ENCODE results near the gene LOC128125822.
A peak's percentile ranks its signal among the peaks of the same experiment; 100 is the strongest.
"Not testable (repeated sequence)": the region's sequence is repeated elsewhere in the genome, so short reads cannot be mapped to it uniquely, and the experiment has no call there.

The LOC128125822 gene

DNA sequence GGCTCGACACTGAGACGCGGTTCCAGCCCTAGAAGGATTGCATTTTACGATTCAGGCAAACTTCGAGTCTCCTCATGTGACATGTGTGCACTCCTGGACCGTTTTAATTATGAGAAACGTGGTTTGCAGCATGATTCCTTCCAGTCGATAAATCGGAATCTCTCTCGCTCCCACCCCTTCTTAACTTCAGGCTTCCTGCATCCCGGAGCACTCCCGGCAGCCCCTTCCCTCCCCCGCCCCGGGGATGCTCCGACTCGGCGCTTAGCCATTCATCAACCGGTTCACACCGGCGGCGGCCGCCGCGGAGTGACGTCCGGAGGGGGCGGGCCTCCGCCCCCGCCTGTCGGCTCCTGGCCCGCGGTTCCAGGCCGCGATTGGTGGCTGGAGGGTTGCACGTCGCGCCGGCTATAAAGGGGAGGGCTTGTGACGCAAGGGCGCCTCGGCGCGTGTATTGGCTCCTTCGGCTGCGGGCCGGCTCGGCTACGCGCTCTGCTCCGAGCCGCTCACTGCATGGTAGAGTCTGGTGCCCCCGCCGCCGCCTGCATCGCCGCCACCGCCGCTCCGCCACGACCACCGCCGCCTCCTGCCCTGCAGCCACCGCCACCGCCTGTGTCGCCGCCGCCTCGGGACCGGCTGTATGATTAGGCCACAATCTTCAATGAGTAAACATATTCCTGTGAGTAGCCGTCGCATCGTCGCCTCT lies at the start of gene LOC128125822, which contains the start of gene PTP4A1:
LOC128125822 (plus strand) TSS at position 437 of the 703 bp plus-strand sequence.
PTP4A1 (plus strand) TSS at position 437 of the 703 bp plus-strand sequence. CDS start 4,401 bp downstream, outside the sequence.
- DNase-seq (ENCODE audit: low read depth): peak; percentile 85

- not testable (repeated sequence) for DNase-seq (ENCODE audit: low read depth)
Observed at GRCh38 chr6:63522911-63523287, 49.4 kb upstream of the LOC128125822 start.

DNA sequence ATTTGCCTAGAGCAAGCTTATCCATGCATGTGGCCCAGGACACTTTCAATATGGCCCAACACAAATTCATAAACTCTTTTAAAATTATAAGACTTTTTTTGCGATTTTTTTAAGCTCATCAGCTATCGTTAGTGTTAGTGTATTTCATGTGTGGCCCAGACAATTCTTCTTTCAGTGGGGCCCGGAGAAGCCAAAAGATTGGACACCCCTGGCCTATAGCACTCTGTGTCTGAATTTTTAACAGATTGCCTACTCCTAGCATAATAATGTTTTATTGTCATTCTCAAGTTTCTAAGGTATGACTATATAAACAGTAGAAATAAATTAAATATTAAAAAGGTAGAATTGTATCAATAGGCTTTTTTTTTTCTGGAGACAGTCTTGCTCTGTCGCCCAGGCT lies 48.6 kb upstream of the LOC128125822 start:
- DNase-seq (ENCODE audit: low read depth): no peak

DNA sequence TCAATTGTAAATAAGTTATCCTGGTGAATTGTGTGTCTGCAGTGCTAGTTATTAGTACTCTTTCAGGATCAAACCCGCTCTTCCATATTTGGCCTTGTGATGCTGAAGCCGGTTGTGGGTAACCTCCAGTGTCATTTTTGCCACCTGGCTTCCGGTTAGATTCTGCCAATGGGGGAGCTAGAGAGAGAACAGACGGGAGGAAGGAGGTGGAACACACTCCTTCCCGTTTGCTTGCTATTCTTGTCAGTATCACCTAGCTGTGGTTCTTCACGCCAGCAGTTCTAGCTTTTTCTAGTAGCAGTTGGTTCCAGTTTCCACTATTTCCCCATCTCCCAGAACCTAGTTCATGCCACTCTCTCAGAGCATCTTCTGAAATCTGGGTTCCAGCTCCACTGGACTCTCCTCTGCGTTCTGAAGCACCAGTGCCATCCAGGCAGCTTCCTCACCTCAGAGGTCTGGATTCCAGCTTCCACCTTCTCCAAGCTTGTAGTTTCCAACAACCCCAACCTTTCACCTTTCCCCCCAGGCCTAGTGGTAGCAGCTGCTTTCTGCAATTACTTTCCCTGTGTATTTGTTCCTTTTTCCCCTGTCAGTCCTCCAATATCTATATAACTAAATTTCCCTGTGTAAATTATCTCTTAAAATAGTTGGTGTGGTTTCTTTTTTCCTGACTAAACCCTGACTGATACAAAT lies 46.9 kb upstream of the LOC128125822 start:
- no peak for DNase-seq (ENCODE audit: low read depth)

DNA sequence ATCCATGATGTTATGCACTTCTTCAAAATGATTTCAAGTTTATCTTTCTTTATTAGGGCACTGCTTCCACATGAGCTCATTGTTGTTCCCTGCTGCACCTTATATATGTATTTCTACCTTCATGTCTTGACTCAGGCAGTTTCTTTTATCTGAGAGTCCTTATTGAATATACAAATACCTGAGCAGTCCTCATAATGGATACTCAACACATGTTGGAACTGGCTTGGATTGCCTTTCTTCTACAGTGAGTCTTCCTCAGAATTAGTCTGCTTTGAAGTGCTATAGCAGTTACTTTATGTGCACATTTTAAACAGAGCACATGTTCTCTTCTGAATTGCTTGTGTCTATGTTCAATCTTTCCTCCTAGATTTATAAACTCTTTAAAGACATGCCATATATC lies 45.3 kb upstream of the LOC128125822 start:
- DNase-seq (ENCODE audit: low read depth): no peak

DNA sequence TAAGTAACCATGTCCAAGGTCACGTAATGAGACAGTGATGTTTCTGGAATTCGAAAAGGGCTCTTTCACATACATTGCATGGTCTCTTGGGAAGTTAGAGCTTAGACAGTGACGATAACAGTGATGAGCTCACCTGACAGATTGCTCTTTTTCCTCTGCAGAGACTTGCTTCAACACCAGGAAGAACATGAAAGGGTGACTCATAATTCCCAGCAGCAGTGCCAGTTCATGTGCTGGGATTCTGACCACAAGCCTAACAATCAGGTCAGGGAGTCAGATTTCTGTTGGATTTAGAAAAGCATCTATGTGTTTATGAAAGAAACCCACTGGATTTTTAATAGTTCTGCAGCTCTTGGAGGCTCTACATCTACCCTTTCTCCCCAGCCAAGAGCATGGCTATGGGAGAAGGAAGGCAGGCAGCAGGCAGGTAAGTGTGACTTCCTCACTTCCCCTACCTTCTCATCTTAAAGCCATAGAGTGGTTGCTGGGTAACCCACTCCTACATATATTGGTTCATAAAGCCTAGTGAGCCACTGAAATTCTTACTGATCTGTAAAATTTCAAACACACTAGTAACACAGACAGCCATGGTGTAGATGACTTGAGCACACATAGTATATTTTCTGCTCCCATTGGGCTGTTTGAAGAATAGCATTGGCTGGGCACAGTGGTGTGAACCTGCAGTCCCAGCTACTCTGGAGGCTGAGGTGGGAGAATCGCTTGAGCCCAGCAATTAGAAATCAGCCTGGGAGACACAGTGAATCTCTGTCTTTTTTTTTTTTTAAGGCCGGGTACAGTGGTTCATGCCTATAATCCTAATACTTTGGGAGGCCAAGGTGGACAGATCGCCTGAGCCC lies 44.4 kb upstream of the LOC128125822 start:
- DNase-seq (ENCODE audit: low read depth): no peak

GRCh38 chr6:63529498-63529897 lies 42.8 kb upstream of the LOC128125822 start:
- DNase-seq (ENCODE audit: low read depth): no peak

DNA sequence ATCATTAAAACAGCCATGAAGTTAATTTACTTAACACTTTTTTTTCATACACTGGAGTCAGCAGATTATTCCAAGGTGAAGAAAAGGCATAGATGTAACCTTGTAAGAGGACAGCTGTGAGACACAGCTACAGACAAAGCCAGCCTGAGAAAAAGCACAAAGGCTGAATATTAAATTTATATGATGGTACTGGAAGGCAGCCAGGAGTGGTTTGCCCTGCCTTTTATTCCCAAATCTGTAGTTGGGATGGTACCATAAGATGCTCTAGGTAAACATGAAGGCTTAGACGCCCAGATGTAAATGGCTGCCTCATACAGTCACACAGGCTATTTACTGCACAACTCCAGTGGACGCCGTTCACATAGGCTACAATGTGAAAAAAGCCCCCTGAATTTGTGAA lies 42.1 kb upstream of the LOC128125822 start:
- no peak for DNase-seq (ENCODE audit: low read depth)

- no peak for DNase-seq (ENCODE audit: low read depth)
Observed at GRCh38 chr6:63530991-63531390, 41.3 kb upstream of the LOC128125822 start.

DNA sequence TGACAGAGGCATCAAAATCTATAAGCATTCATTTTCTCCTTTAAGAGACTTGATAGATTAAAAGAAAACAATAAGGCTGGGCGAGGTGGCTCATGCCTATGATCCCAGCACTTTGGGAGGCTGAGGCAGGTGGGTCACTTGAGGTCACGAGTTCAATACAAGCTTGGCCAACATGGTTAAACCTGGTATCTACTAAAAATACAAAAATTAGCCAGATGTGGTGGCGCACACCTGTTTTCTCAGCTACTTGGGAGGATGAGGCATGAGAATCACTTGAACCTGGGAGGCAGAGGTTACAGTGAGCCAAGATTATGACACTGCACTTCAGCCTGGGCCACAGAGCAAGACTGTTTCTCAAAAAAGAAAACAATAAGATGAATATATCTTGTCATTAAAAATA lies 39.3 kb upstream of the LOC128125822 start:
- no peak for DNase-seq (ENCODE audit: low read depth)

DNA sequence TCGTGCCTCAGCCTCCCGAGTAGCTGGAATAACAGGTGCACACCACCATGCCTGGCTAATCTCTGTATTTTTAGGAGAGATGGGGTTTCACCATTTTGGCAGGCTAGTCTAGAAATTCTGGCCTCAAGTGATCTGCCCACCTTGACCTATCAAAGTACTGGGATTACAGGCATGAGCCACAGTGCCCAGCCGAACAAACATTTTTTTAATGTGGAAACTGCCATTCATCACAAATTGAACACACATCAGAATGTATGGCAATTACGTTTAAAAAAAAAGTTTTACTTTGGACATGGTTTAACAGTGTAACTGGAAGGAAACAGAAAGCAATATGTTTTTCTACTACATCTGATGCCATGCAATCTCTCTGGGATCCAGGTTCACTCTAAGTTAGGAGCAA lies 38.3 kb upstream of the LOC128125822 start:
- DNase-seq (ENCODE audit: low read depth): no peak

DNA sequence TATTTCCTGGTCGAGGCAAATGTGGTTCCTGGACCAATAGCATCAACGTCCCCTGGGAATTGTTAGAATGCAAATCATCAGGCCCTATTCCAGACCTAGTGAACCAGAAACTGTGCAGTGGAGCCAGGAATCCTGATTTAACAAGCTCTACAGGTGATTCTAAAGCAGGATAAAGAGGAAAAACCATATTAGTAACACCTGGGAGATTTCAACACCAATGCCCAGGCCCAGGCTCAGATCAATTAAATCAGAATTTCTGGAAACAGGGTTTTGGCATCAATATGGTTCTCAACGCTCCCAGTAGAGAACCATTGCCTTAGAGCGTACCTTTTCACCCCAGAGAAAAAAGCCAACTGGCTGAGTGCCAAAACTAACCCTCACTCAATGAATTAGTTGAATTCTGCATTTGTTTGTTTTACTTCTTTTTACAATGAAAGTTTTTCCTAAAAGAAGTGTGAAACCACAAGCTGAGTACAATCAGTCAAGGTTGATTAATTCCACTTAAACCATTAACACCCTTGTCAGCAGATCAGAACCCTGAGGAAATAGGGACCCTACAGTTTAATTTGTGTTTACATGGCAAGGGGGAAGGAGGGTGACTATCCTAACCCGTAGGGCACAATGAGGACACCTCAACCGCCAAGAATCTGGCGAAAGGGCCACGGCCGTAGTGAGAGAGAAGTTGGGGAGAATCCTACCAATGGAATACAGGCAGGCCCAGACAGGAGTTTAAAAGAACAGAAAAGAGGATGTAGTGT lies 34.9 kb upstream of the LOC128125822 start:
- DNase-seq (ENCODE audit: low read depth): no peak

- DNase-seq (ENCODE audit: low read depth): no peak
Observed at GRCh38 chr6:63537959-63538300, 34.4 kb upstream of the LOC128125822 start.

DNA sequence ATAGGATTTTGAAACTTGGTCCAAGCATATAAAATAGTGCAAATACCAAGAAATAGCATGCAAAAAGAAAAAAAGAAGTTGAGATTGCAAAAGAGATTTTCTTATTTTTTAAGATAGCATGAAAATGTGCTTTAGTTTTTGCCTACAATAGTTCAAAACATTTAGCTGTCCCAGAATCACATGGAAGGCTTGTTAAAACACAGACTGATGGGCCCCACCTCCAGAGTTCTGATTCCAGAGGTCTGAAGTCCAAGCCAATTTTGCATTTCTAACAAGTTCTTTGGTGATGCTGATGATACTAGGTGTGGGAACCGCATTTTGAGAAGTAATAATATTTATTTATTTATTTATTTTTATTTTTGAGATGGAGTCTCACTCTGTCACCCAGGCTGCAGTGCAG lies 33.7 kb upstream of the LOC128125822 start:
- no peak for DNase-seq (ENCODE audit: low read depth)

- DNase-seq (ENCODE audit: low read depth): no peak
Observed at GRCh38 chr6:63543001-63543400, 29.3 kb upstream of the LOC128125822 start.

DNA sequence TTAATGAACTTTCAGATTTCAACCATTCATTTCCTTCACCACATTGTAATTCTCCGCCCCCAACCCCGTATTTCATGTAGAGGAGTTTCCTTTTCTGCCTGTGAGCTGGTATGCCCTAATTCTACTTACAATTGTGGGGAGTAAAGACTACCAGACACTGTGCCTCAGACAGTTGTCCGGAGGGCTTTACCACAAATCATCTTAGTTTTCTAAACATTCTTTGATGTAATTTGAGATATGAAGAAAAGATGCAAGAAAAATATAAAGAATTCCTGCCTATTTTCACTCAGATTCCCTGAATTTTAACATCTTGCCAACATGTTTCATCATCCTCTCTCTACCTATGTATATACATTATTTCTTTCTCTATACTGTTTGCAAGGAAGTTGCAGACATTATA lies 28.3 kb upstream of the LOC128125822 start:
- DNase-seq (ENCODE audit: low read depth): no peak

- DNase-seq (ENCODE audit: low read depth): no peak
Observed at GRCh38 chr6:63546236-63546635, 26.0 kb upstream of the LOC128125822 start.

DNA sequence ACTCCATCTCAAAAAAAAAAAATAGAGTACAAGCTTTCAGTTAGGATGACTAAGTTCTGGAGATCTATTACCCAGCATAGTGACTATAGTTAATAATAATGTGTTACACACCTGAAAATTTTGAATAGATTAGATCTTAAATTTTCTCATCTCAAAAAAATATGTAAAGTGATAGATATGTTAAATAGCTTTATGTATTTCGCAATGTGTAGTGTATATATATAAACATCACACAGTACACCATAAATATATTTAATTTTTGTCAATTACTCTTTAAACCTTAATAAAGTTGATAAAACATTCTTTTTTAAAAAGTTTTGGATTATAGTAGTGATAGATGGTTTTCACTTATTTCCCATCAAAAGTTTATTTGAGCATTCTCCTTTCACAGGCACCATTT lies 25.6 kb upstream of the LOC128125822 start:
- no peak for DNase-seq (ENCODE audit: low read depth)

GRCh38 chr6:63549076-63549475 lies 23.2 kb upstream of the LOC128125822 start:
- DNase-seq (ENCODE audit: low read depth): no peak

GRCh38 chr6:63553208-63553607 lies 19.1 kb upstream of the LOC128125822 start:
- no peak for DNase-seq (ENCODE audit: low read depth)

GRCh38 chr6:63553900-63554299 lies 18.4 kb upstream of the LOC128125822 start:
- no peak for DNase-seq (ENCODE audit: low read depth)

DNA sequence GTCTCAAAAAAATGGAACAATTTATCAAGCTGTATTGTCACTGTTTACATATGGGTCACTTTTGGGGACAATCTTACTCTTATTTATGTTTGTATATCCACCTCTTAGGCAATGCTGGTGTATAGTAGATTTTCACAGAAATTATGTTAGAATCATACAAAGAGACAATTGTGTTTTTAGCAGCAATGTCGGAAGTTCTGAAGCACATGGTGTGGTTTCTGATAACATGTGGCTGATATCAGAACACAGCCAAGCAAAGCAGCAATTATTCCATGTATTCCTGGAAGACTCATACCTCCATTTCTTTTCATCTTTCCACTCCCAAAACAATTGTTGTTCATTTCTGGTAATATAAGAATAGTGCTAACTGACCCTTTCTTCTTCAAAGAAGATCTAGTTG lies 17.5 kb upstream of the LOC128125822 start:
- no peak for DNase-seq (ENCODE audit: low read depth)
